OCI-LY3 (cell line): Measurements from ENCODE around the gene GNAZ.

Experiments
- CTCF ChIP-seq: fragments of 200-600, 300-600 bp; sonication (generic); IDR thresholded peaks from 2 replicates; pipeline ENCODE4 v1.5.1; 2014; ENCODE audit warnings: antibody characterized with exemption, low read length, low read depth
- EZH2phosphoT487 ChIP-seq: fragments of 200-600 bp; shearing (Covaris generic); IDR thresholded peaks from 2 replicates; pipeline ENCODE4 v1.6.1; 2018; ENCODE audit warnings: antibody characterized with exemption, mixed run types, low read depth

- TF ChIP-seq CTCF (no peak), EZH2phosphoT487 (no peak)
Observed at GRCh38 chr22:23066200-23067022, 3.9 kb upstream of the GNAZ start.
